MM.1S (cell line): ENCODE measurements around the gene STEAP4.

Experiments
- DNase-seq: peaks from one replicate; pipeline ENCODE4 v3.0.0-alpha.2; 2015
- H2AFZ ChIP-seq: fragments of 300-600 bp; sonication (generic); 2 replicates; pipeline ENCODE4 v1.6.0; 2016; ENCODE audit warnings: antibody characterized with exemption, low read length
- H3F3A ChIP-seq: fragments of 300-600 bp; sonication (generic); 2 replicates; pipeline ENCODE4 v1.6.1; 2016; ENCODE audit warnings: mild to moderate bottlenecking, antibody characterized with exemption, low read length, moderate library complexity, mixed read lengths; ENCODE audit not compliant: insufficient read depth
- H3K27ac ChIP-seq: fragments of 300-600 bp; sonication (generic); 2 replicates; pipeline ENCODE4 v1.5.1; 2016; ENCODE audit warnings: mild to moderate bottlenecking, low read length
- H3K27me3 ChIP-seq: fragments of 300-600 bp; sonication (generic); replicated peaks from 2 replicates; pipeline ENCODE4 v1.6.0; 2016; ENCODE audit warnings: low read length; ENCODE audit not compliant: insufficient read depth
- H3K36me3 ChIP-seq: fragments of 300-600 bp; sonication (generic); replicated peaks from 2 replicates; pipeline ENCODE4 v1.6.1; 2016; ENCODE audit warnings: mild to moderate bottlenecking, low read length, mixed read lengths; ENCODE audit not compliant: insufficient read depth
- H3K4me1 ChIP-seq: fragments of 300-600 bp; sonication (generic); 2 replicates; pipeline ENCODE4 v1.6.1; 2016; ENCODE audit warnings: low read length, mixed read lengths
- H3K4me2 ChIP-seq: fragments of 300-600 bp; sonication (generic); 2 replicates; pipeline ENCODE4 v1.6.0; 2016; ENCODE audit warnings: low read depth, low read length
- H3K4me3 ChIP-seq: fragments of 300-600 bp; sonication (generic); 2 replicates; pipeline ENCODE4 v1.5.1; 2016; ENCODE audit warnings: low read length, mixed read lengths
- H3K79me2 ChIP-seq: fragments of 300-600 bp; sonication (generic); 2 replicates; pipeline ENCODE4 v1.6.1; 2016; ENCODE audit warnings: mixed run types, low read length, mixed read lengths
- H3K9ac ChIP-seq: fragments of 300-600 bp; sonication (generic); 2 replicates; pipeline ENCODE4 v1.6.1; 2016; ENCODE audit warnings: low read length, mixed read lengths
- H3K9me2 ChIP-seq: fragments of 300-600 bp; sonication (generic); replicated peaks from 2 replicates; pipeline ENCODE4 v1.6.1; 2016; ENCODE audit warnings: mild to moderate bottlenecking, low read length, mixed read lengths; ENCODE audit not compliant: insufficient read depth
- H3K9me3 ChIP-seq: fragments of 300-600 bp; sonication (generic); replicated peaks from 2 replicates; pipeline ENCODE4 v1.6.1; 2016; ENCODE audit warnings: mild to moderate bottlenecking, low read length, mixed read lengths; ENCODE audit not compliant: insufficient read depth
- H4K20me1 ChIP-seq: fragments of 300-600 bp; sonication (generic); 2 replicates; pipeline ENCODE4 v1.6.1; 2016; ENCODE audit warnings: mild to moderate bottlenecking, low read length, moderate library complexity, mixed read lengths; ENCODE audit not compliant: insufficient read depth
- EZH2 ChIP-seq: fragments of 300-600 bp; sonication (generic); optimal IDR thresholded peaks from 2 replicates; pipeline ENCODE3; 2017; ENCODE audit warnings: low read depth, mild to moderate bottlenecking, antibody characterized with exemption, low read length, mixed read lengths
- EZH2phosphoT487 ChIP-seq: fragments of 300-600 bp; sonication (generic); IDR thresholded peaks from 2 replicates; pipeline ENCODE4 v1.6.1; 2018; ENCODE audit warnings: antibody characterized with exemption, low read length
- TF ChIP-seq, protein P1 (sequence below): fragments of 300-600 bp; sonication (generic); IDR thresholded peaks from 2 replicates; pipeline ENCODE4 v1.5.1; 2016; ENCODE audit warnings: antibody characterized with exemption, low read length, mixed read lengths

The STEAP4 gene

GRCh38 chr7:88316456-88316855, 9.8 kb upstream of the STEAP4 start:
- H3K9ac ChIP-seq = no peak overlapping the region

DNA sequence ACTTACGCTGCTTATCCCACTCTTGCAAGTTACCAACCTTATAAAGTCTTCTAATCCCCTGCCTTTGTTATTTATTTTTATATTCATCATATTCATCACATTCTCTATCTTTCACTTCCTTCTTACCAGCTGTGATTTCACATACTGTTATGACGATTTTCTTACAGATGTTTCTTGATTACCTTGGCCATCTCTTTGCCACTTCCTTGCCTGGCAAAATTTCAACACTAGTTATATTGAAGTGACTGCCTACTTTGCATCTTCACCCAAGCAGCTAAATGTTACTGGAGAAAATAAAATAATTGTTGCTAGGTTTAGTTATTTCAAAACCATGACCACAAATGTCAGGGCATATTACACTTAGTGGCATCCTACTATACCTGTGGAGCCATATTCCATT, 8.8 kb upstream of the STEAP4 start:
- no peak overlapping the region for H3K4me3 ChIP-seq
- no peaks in the 10 kb centered on the region for H3K36me3 ChIP-seq
- no peaks in the 10 kb centered on the region for H4K20me1 ChIP-seq
- H3K79me2 ChIP-seq = no peaks in the 10 kb centered on the region
- H3K9me3 ChIP-seq = no peaks in the 10 kb centered on the region
- no peak overlapping the region for H2AFZ ChIP-seq
- no peak overlapping the region for H3K9ac ChIP-seq
- TF ChIP-seq EZH2 (no peak), EZH2phosphoT487 (no peak)
- TF ChIP-seq, protein P1, sequence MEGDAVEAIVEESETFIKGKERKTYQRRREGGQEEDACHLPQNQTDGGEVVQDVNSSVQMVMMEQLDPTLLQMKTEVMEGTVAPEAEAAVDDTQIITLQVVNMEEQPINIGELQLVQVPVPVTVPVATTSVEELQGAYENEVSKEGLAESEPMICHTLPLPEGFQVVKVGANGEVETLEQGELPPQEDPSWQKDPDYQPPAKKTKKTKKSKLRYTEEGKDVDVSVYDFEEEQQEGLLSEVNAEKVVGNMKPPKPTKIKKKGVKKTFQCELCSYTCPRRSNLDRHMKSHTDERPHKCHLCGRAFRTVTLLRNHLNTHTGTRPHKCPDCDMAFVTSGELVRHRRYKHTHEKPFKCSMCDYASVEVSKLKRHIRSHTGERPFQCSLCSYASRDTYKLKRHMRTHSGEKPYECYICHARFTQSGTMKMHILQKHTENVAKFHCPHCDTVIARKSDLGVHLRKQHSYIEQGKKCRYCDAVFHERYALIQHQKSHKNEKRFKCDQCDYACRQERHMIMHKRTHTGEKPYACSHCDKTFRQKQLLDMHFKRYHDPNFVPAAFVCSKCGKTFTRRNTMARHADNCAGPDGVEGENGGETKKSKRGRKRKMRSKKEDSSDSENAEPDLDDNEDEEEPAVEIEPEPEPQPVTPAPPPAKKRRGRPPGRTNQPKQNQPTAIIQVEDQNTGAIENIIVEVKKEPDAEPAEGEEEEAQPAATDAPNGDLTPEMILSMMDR = no peak
- no peaks in the 10 kb centered on the region for H3K4me1 ChIP-seq
- H3F3A ChIP-seq = no peaks in the 10 kb centered on the region
- no peak overlapping the region for H3K27ac ChIP-seq
- no peaks in the 10 kb centered on the region for H3K27me3 ChIP-seq
- no peaks in the 10 kb centered on the region for H3K9me2 ChIP-seq
- DNase-seq = no peak
- no peak overlapping the region for H3K4me2 ChIP-seq

More at GRCh38 chr7:88316456-88316855, 9.8 kb upstream of the STEAP4 start:
- Histone ChIP-seq H3K9me3 (no peaks in the 10 kb centered on the region), H4K20me1 (no peaks in the 10 kb centered on the region), H3K4me1 (no peaks in the 10 kb centered on the region), H3K36me3 (no peaks in the 10 kb centered on the region), H3K27ac (no peak overlapping the region), H2AFZ (no peak overlapping the region), H3K9me2 (no peaks in the 10 kb centered on the region), H3K4me2 (no peak overlapping the region), H3K27me3 (no peaks in the 10 kb centered on the region), H3K79me2 (no peaks in the 10 kb centered on the region), H3K4me3 (no peak overlapping the region), H3F3A (no peaks in the 10 kb centered on the region)
- DNase-seq = no peak
- TF ChIP-seq, protein P1 = no peak
- no peak for TF ChIP-seq EZH2
- no peak for TF ChIP-seq EZH2phosphoT487

DNA sequence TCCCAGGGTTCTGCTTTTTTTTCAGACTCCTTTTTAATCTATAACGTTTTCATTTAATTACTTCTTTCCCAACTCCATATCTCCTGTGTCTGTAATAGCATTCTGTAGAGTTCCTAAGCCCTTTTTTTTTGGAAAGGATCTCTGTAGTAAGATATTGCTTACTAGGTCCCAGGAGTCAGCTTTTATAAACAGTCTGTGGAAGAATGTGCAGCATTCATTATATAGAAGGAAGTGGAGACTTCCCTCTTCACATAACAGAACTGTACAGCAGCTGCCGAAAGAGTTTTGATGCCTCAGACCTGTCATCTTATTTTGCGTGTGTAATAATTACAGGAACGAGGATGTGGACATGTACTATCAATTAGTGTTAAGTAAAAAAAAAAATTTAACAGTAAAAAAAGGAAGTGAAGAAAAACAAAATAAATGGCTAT, 7.4 kb upstream of the STEAP4 start:
- H3K27ac ChIP-seq = no peak overlapping the region
- no peak overlapping the region for H2AFZ ChIP-seq
- H4K20me1 ChIP-seq = no peaks in the 10 kb centered on the region
- DNase-seq = no peak
- H3K4me2 ChIP-seq = no peak overlapping the region
- H3K9ac ChIP-seq = no peak overlapping the region
- TF ChIP-seq EZH2 (no peak), EZH2phosphoT487 (no peak)
- TF ChIP-seq, protein P1 = no peak
- H3K4me1 ChIP-seq = no peaks in the 10 kb centered on the region
- no peaks in the 10 kb centered on the region for H3K9me2 ChIP-seq
- no peak overlapping the region for H3K4me3 ChIP-seq
- no peaks in the 10 kb centered on the region for H3K9me3 ChIP-seq
- no peaks in the 10 kb centered on the region for H3F3A ChIP-seq
- no peaks in the 10 kb centered on the region for H3K27me3 ChIP-seq
- H3K79me2 ChIP-seq = no peaks in the 10 kb centered on the region
- no peaks in the 10 kb centered on the region for H3K36me3 ChIP-seq
